Renal cortical epithelial cell (primary cell): ENCODE results near the gene ASXL2. TPM values are rescaled to one million over a fixed set of nuclear protein-coding genes. Genes with fewer than 3 reads are reported as not detected.
A peak's percentile ranks its signal among the peaks of the same experiment; 100 is the strongest.
"Not testable (repeated sequence)": the region's sequence is repeated elsewhere in the genome, so short reads cannot be mapped to it uniquely, and the experiment has no call there.

ENCODE experiments used
- DNase-seq: peaks from one replicate; pipeline ENCODE4 v3.0.0-alpha.2; 2011; ENCODE audit warnings: low read depth
- total RNA-seq: library from RNA; depleted of rRNA; stranded (reverse); fragments of >200 nt; gene quantifications from 2 replicates; pipeline ENCODE4 v1.2.3, GENCODE V29; 2014

The ASXL2 gene
- total RNA-seq, 1 donor from 2014 or later: 20.1 TPM

- DNase-seq: no peak
Observed at GRCh38 chr2:25891672-25892071, 13.4 kb upstream of the ASXL2 start.

- no peak for DNase-seq
Observed at GRCh38 chr2:25887624-25888242, 9.4 kb upstream of the ASXL2 start.

- peak; percentile 83 for DNase-seq
Observed at GRCh38 chr2:25885933-25886332, 7.6 kb upstream of the ASXL2 start.

GRCh38 chr2:25881764-25882163 lies 3.5 kb upstream of the ASXL2 start:
- DNase-seq: no peak

GRCh38 chr2:25879133-25879730 lies 945 bp upstream of the ASXL2 start:
- peak; percentile 52 for DNase-seq

- DNase-seq: peak; percentile 78
Observed at GRCh38 chr2:25877431-25878360, 591 bp downstream of the ASXL2 start.

- no peak for DNase-seq
Observed at GRCh38 chr2:25872134-25872533, 6.2 kb downstream of the ASXL2 start.

- no peak for DNase-seq
Observed at GRCh38 chr2:25867396-25868003, 10.8 kb downstream of the ASXL2 start.

GRCh38 chr2:25856377-25856776 lies 21.9 kb downstream of the ASXL2 start:
- no peak for DNase-seq

- DNase-seq: no peak
Observed at GRCh38 chr2:25855065-25855464, 23.2 kb downstream of the ASXL2 start.

GRCh38 chr2:25854613-25855012 lies 23.7 kb downstream of the ASXL2 start:
- no peak for DNase-seq

- no peak for DNase-seq
Observed at GRCh38 chr2:25853038-25853638, 25.1 kb downstream of the ASXL2 start.

- peak; percentile 84 for DNase-seq
Observed at GRCh38 chr2:25851740-25852503, 26.4 kb downstream of the ASXL2 start.

GRCh38 chr2:25850400-25850799 lies 27.9 kb downstream of the ASXL2 start:
- not testable (repeated sequence) for DNase-seq

- DNase-seq: not testable (repeated sequence)
Observed at GRCh38 chr2:25849350-25849749, 28.9 kb downstream of the ASXL2 start.

- peak; percentile 59 for DNase-seq
Observed at GRCh38 chr2:25845843-25846505, 32.3 kb downstream of the ASXL2 start.

GRCh38 chr2:25844089-25844488 lies 34.2 kb downstream of the ASXL2 start:
- no peak for DNase-seq

- peak; percentile 48 for DNase-seq
Observed at GRCh38 chr2:25842155-25842554, 36.1 kb downstream of the ASXL2 start.

GRCh38 chr2:25838152-25838756 lies 40.0 kb downstream of the ASXL2 start:
- peak; percentile 77 for DNase-seq

- no peak for DNase-seq
Observed at GRCh38 chr2:25835906-25836305, 42.4 kb downstream of the ASXL2 start.
